Osteocyte (in vitro differentiated cells): ENCODE data around the gene NHLRC4. TPM values are rescaled to one million over a fixed set of nuclear protein-coding genes. Genes with fewer than 3 reads are reported as not detected.

ENCODE experiments used
- DNase-seq: peaks from one replicate; pipeline ENCODE4 v3.0.0; 2021; ENCODE audit warnings: mixed read lengths; ENCODE audit not compliant: unreplicated experiment; ENCODE audit errors: extremely low spot score
- H3K27ac Mint-ChIP-seq: one replicate; pipeline ENCODE4 v1.8.0; 2021; ENCODE audit warnings: mild to moderate bottlenecking, mixed read lengths; ENCODE audit not compliant: unreplicated experiment
- H3K27me3 Mint-ChIP-seq: one replicate; pipeline ENCODE4 v1.8.0; 2021; ENCODE audit warnings: mixed read lengths; ENCODE audit not compliant: unreplicated experiment
- H3K36me3 Mint-ChIP-seq: one replicate; pipeline ENCODE4 v1.8.0; 2021; ENCODE audit warnings: mixed read lengths; ENCODE audit not compliant: unreplicated experiment
- H3K4me1 Mint-ChIP-seq: one replicate; pipeline ENCODE4 v1.8.0; 2021; ENCODE audit warnings: mixed read lengths; ENCODE audit not compliant: unreplicated experiment
- H3K4me3 Mint-ChIP-seq: one replicate; pipeline ENCODE4 v1.8.0; 2021; ENCODE audit warnings: mild to moderate bottlenecking, moderate library complexity, mixed read lengths; ENCODE audit not compliant: unreplicated experiment
- H3K9me3 Mint-ChIP-seq: one replicate; pipeline ENCODE4 v1.8.0; 2021; ENCODE audit warnings: mixed read lengths; ENCODE audit not compliant: unreplicated experiment
- CTCF ChIP-seq: fragments of 200-600 bp; sonication (generic); IDR thresholded peaks from 2 replicates; pipeline ENCODE4 v1.5.0; 2021; ENCODE audit warnings: antibody characterized with exemption, mild to moderate bottlenecking, moderate library complexity
- total RNA-seq: library from RNA; stranded (reverse); gene quantifications from 2 replicates; pipeline ENCODE4 v1.2.1, GENCODE V29; 2021

Gene NHLRC4
- total RNA-seq, 1 donor from 2014 or later, result 1.7 TPM

GRCh38 chr16:598823-599739, 32.3 kb downstream of the NHLRC4 start:
- Mint-ChIP-seq H3K27me3 (no peaks in the 10 kb centered on the region), H3K9me3 (no peaks in the 10 kb centered on the region), H3K4me1 (no peaks in the 10 kb centered on the region), H3K36me3 (peaks cover 12% of the 10 kb centered on the region), H3K4me3 (no peak overlapping the region), H3K27ac (no peak overlapping the region)
- DNase-seq, result no peak
- TF ChIP-seq CTCF, result no peak

GRCh38 chr16:600781-601180, 34.0 kb downstream of the NHLRC4 start:
- Mint-ChIP-seq H3K9me3 (peaks cover 5% of the 10 kb centered on the region), H3K27ac (no peak overlapping the region), H3K27me3 (no peaks in the 10 kb centered on the region)

GRCh38 chr16:603933-604332, 37.1 kb downstream of the NHLRC4 start:
- Mint-ChIP-seq H3K36me3 (peaks cover 6% of the 10 kb centered on the region), H3K27ac (no peak overlapping the region), H3K9me3 (peaks cover 5% of the 10 kb centered on the region), H3K27me3 (no peaks in the 10 kb centered on the region), H3K4me1 (no peaks in the 10 kb centered on the region), H3K4me3 (no peak overlapping the region)
- DNase-seq, result no peak
- no peak for TF ChIP-seq CTCF

More at GRCh38 chr16:600781-601180, 34.0 kb downstream of the NHLRC4 start:
- H3K4me1 Mint-ChIP-seq, result no peaks in the 10 kb centered on the region
- no peak for DNase-seq
- no peak overlapping the region for H3K4me3 Mint-ChIP-seq
- peak; percentile 43 for TF ChIP-seq CTCF
- H3K36me3 Mint-ChIP-seq, result peaks cover 16% of the 10 kb centered on the region

GRCh38 chr16:606656-607307, 40.0 kb downstream of the NHLRC4 start:
- H3K36me3 Mint-ChIP-seq, result peaks cover 4% of the 10 kb centered on the region
- DNase-seq, result no peak
- peaks cover 2% of the 10 kb centered on the region for H3K4me1 Mint-ChIP-seq
- H3K4me3 Mint-ChIP-seq, result no peak overlapping the region
- H3K27me3 Mint-ChIP-seq, result no peaks in the 10 kb centered on the region
- H3K27ac Mint-ChIP-seq, result no peak overlapping the region
- TF ChIP-seq CTCF, result no peak
- H3K9me3 Mint-ChIP-seq, result peaks cover 5% of the 10 kb centered on the region

- H3K27me3 Mint-ChIP-seq, result no peaks in the 10 kb centered on the region
- DNase-seq, result no peak
- H3K4me1 Mint-ChIP-seq, result peaks cover 2% of the 10 kb centered on the region
- H3K9me3 Mint-ChIP-seq, result peaks cover 5% of the 10 kb centered on the region
- H3K4me3 Mint-ChIP-seq, result no peak overlapping the region
- no peak overlapping the region for H3K27ac Mint-ChIP-seq
- H3K36me3 Mint-ChIP-seq, result peaks cover 4% of the 10 kb centered on the region
- TF ChIP-seq CTCF, result no peak
Measured at GRCh38 chr16:608019-608418, 41.2 kb downstream of the NHLRC4 start.
